IPS-11a (cell line): ENCODE measurements around the gene DNAJC18.
A peak's percentile ranks its signal among the peaks of the same experiment; 100 is the strongest.
"Not testable (repeated sequence)": the region's sequence is repeated elsewhere in the genome, so short reads cannot be mapped to it uniquely, and the experiment has no call there.

ENCODE experiments used
- H3K4me3 ChIP-seq: one replicate; pipeline ENCODE4 v1.5.1; 2013; ENCODE audit warnings: low read depth, low read length, control low read depth

Gene DNAJC18

DNA sequence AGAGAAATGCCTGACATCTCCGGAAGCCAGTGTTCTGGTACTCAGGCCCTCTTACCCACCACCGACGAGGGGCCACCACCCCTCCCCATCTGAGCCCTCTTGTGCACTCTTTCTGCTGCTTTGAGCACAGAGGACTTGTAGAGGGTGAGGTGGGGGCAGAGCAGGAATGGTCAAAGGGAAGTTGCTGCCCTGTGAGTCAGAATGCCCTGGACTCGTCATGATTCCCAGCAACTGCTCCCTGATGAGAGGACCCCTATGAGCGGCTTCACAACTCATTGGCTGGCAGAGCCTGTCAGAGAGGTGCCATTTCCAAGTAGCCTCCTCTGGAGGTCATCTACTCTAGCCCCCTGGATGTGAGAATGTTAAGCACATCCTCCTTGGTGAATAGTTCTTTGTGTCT is 22.4 kb upstream of the DNAJC18 start:
- no peak overlapping the region for H3K4me3 ChIP-seq

DNA sequence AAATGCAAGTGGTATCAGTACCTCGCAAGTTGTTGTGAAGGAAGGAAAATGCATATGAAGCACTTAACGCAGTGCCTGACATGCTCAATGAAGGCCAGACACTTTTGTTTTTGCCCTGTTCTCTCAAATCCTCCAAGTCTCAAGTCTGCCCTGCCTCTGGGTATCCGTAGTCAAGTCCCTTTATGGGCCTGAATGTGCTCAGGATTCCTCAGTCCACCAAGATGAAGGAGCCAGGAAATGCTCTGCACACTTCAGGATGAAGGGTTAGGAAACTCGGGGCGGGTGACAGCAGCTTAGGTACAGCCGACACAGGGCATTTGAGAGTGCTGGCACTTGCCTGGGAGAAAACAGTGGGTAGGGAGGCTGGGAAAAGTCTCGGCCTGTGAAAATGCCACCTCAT is 21.9 kb upstream of the DNAJC18 start:
- no peak overlapping the region for H3K4me3 ChIP-seq

DNA sequence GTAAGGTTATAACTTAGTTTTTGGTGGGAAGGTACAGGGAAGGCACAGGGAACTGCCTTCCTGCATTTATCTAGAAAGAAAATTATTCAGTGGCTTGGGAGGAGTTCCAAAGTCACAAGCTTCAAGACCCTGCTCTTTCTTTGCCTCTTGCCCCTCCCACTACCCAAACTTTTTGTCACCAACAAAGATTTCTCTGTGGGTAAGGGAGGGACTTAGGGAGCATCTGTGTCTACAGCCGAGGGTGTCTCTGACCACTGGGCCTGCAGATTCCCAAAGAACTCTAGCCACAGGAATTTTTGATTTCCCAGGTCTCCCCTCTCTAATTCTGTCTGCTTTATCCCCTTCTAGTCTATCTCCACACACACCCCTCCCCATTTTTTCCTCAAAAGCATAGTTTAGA is 21.1 kb upstream of the DNAJC18 start:
- H3K4me3 ChIP-seq = no peak overlapping the region

GRCh38 chr5:139459451-139459934 is 20.2 kb upstream of the DNAJC18 start:
- H3K4me3 ChIP-seq = no peak overlapping the region

GRCh38 chr5:139458580-139459407 is 19.5 kb upstream of the DNAJC18 start:
- no peak overlapping the region for H3K4me3 ChIP-seq

DNA sequence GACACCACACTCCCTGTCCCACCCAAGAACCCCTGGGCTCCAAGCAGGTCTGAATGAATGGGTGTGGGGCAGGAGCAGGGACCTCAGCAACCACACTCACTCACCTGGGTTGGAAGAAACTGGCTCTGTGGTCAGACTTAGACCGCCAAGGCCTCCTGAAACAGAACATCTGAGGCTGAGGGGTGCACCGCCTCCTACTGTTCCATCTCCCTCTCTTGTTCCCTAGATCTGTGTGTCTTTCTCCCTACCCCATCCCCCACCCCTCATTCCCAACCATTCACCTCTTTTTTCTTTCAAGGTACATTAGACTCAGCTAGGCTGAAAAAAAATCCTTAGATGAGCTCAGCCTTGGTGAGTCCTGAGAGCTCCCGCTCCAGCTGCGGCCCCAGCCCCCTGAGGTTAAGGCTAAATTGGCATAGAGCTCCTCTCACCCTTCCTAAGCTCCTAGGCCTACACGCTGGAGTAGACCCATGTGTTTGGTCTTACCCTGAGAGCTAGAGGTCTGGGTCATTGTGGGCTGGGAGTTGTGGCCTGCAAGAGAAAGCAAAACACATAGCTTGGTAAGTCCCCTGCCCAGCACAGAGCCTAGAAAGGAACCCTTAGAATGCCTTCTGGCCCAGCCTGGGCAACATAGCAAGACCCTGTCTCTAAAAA is 18.5 kb upstream of the DNAJC18 start:
- H3K4me3 ChIP-seq = no peak overlapping the region

DNA sequence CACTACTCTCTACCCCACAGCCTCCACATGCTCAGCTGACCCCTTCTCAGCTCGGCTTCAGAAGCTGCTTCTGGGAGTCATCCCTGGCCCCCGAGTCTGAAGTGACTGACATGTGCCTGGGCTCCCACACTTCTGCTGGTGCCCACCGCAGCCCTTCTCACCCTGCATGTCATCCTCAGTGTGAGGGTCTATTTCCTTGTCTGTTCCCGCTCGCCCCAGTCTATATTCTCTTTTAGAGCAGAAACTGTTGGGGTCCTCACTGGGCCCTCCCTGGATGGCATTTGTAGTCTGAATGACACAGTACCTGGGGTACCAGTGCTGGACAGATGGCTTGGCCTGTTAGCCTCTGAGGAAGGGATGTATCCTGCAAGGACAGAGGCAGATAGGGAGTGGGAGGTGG is 17.9 kb upstream of the DNAJC18 start:
- H3K4me3 ChIP-seq = no peak overlapping the region

GRCh38 chr5:139456776-139457175 is 17.5 kb upstream of the DNAJC18 start:
- H3K4me3 ChIP-seq = no peak overlapping the region

DNA sequence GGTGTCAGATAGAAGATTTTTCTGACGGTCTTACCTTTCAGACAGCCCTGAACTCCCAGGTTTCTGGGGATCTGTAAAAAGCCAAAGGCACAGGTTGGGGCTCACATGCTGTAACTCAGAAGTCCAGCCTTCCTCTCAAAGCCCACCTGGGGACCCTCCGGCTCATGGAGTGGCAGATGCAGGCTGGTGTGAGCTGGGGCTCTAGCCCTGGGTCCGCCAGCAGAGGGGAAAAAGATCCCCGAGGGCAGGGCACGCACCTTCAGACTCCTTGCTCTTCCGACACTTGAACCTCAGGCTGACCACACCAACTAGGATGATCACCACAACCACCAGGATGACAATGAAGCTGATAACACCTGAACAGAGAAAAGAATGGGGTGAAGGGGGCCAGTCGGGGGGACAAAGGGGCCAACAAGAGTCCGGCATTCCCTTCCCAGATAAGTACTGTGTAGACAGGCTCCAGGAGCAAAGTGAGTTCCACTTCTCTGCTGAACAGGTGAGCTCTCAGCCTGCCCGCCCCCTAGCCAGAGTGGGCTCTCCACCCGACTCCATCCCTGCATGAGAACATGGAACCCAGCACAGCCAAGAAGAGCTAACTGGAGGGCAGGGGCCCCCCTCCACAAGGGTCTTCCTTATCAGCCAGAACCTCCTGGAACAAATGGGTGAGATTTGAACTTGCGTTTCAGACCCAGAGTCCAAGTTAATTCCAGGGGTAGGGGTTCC is 15.4 kb upstream of the DNAJC18 start:
- H3K4me3 ChIP-seq = no peak overlapping the region

GRCh38 chr5:139453683-139454567 is 14.6 kb upstream of the DNAJC18 start:
- no peak overlapping the region for H3K4me3 ChIP-seq

- H3K4me3 ChIP-seq = no peak overlapping the region
Observed at GRCh38 chr5:139451878-139452660, 12.7 kb upstream of the DNAJC18 start.

DNA sequence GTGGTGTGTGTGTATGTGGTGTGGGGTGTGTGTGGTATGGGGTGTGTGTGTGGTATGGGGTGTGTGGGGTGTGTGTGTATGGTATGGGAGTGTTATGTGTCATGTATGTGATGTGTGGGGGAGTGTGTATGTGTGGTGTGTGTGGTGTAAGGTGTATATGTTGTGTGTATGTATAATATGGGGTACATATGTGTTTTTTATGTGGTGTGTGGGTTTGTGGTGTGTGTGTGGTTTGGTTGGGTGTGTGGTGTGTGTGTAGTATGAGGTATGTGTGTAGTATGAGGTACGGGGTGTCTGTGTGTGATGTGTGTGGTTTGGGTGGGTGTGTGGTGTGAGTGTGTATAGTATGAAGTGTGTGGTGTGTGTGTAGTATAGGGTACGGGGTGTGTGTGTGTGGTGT is 11.9 kb upstream of the DNAJC18 start:
- H3K4me3 ChIP-seq = no peak overlapping the region

DNA sequence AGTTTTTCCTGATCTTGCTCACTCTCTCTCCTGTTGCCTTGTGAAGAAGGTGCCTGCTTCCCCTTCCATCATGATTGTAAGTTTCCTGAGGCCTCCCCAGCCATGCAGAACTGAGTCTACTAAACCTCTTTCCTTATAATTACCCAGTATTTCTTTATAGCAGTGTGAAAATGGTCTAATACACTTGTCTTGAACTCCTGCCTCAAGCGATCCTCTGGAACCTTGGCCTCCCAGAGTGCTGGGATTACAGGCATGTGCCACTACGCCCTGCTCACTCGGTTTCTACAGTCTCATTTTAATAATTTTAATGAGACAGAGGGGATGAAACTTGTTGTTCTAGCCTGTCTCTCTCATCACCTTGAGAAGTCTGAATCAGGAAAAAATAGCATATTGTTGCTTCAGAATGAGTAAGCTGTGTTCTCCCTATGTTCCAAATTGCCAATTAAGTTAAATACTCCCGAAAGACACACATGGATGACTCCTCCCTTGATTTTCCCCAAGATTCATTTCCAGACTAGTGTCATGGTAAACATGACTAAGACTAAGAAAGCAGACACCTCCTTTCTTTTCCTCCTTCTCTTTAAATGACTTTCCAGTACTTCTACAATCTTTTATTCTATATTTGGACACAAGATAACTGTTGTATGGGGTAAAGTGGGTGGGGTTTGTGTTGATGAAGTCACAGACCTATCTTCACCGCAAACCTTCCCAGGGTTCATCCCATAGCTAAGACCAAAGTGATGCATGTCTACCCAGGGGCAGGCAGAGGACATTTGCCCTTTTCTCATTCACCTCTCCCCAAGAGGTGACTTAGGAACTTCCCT is 7.8 kb upstream of the DNAJC18 start:
- H3K4me3 ChIP-seq = no peak overlapping the region

DNA sequence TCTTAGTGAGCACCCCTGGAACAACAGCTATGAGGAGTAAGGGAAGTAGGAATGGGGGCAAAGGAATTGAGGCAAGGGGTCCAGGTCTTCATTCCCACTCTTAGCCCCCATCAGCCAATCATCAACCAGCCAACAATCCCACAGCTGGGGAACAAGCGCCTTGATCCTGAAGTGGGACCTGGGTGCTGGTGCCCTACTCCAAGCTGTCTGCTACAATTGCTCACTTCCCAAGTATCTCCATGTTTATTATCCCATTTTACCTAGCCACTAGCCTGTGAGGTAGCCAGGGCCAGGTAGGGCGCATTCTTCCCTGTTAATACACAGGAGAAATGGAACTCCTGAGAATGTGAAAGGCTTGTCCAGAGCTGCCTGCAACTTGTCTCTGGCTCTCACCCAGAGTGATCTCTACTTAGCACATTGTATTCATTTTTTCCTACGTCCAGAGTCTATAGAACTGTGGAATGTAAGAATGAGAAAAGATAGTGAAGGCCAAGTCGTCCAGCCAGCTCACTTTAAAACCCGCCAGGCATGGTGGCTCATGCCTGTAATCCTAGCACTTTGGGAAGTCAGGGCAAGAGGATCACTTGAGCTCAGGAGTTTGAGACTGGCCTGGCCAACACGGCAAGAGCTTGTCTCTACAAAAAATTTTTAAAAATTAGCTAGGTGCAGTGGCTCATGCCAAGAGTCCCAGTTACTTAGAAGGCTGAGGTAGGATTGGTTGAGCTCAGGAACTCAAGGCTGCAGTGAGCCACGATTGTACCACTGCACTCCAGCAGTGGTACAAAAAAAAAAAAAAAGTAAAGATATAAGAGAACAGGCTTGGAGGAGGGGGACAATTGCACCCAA is 6.2 kb upstream of the DNAJC18 start:
- no peak overlapping the region for H3K4me3 ChIP-seq

- H3K4me3 ChIP-seq = no peak overlapping the region
Observed at GRCh38 chr5:139443831-139444453, 4.6 kb upstream of the DNAJC18 start.

DNA sequence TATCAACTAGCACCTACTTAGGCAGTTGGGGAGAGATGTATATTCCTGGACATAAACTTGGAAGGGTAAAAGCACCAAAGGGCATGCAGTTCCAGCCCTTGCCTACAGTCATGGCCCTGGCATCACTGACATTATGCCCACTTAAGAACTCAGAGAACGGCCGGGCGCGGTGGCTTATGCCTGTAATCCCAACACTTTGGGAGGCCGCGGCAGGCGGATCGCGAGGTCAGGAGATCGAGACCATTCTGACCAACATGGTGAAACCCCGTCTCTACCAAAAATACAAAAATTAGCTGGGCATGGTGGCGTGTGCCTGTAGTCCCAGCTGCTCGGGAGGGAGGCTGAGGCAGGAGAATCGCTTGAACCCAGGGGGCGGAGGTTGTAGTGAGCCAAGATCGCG is 1.1 kb upstream of the DNAJC18 start:
- H3K4me3 ChIP-seq = not testable (repeated sequence)

- peak overlapping the region; percentile 80 for H3K4me3 ChIP-seq
Observed at GRCh38 chr5:139438707-139439012, 665 bp downstream of the DNAJC18 start.

GRCh38 chr5:139435676-139436075 is 3.6 kb downstream of the DNAJC18 start:
- no peak overlapping the region for H3K4me3 ChIP-seq
